HG03342 (cell line): ENCODE measurements around the gene RMRP.

ENCODE experiments used
- ATAC-seq: cut with Tn5 transposase; IDR thresholded peaks from one replicate; pipeline ENCODE4 v1.9.1; 2021; ENCODE audit warnings: mild to moderate bottlenecking, moderate library complexity; ENCODE audit not compliant: unreplicated experiment

The RMRP gene

GRCh38 chr9:35657546-35658136 is at the start of gene RMRP:
Gene RMRP (minus strand): TSS chr9:35658019.
- ATAC-seq, result peak; percentile 77

- ATAC-seq, result no peak
Observed at GRCh38 chr9:35706951-35707350, 49.1 kb upstream of the RMRP start.

- ATAC-seq, result no peak
Observed at GRCh38 chr9:35705836-35706430, 48.1 kb upstream of the RMRP start.

GRCh38 chr9:35705372-35705771 is 47.6 kb upstream of the RMRP start:
- no peak for ATAC-seq

GRCh38 chr9:35703906-35704672 is 46.3 kb upstream of the RMRP start:
- ATAC-seq, result no peak

GRCh38 chr9:35702696-35703095 is 44.9 kb upstream of the RMRP start:
- no peak for ATAC-seq

GRCh38 chr9:35700942-35701341 is 43.1 kb upstream of the RMRP start:
- no peak for ATAC-seq

- ATAC-seq, result no peak
Observed at GRCh38 chr9:35700031-35700430, 42.2 kb upstream of the RMRP start.

- ATAC-seq, result no peak
Observed at GRCh38 chr9:35698231-35698630, 40.4 kb upstream of the RMRP start.

GRCh38 chr9:35697486-35697885 is 39.7 kb upstream of the RMRP start:
- ATAC-seq, result no peak

- peak; percentile 70 for ATAC-seq
Observed at GRCh38 chr9:35696520-35697215, 38.8 kb upstream of the RMRP start.

- ATAC-seq, result no peak
Observed at GRCh38 chr9:35695943-35696401, 38.2 kb upstream of the RMRP start.

GRCh38 chr9:35691757-35692301 is 34.0 kb upstream of the RMRP start:
- no peak for ATAC-seq

GRCh38 chr9:35691334-35691650 is 33.5 kb upstream of the RMRP start:
- ATAC-seq, result no peak

- ATAC-seq, result no peak
Observed at GRCh38 chr9:35690614-35691333, 33.0 kb upstream of the RMRP start.

- ATAC-seq, result no peak
Observed at GRCh38 chr9:35690294-35690613, 32.4 kb upstream of the RMRP start.

- no peak for ATAC-seq
Observed at GRCh38 chr9:35689542-35690293, 31.9 kb upstream of the RMRP start, which contains the start of gene TPM2. Gene TPM2 (minus strand): TSS chr9:35689925. CDS start chr9:35689817, 108 bp downstream.

- no peak for ATAC-seq
Observed at GRCh38 chr9:35688558-35689541, 31.0 kb upstream of the RMRP start.
